CD4-positive, alpha-beta T cell (primary cell): ENCODE measurements around the gene SSTR5. TPM values are rescaled to one million over a fixed set of nuclear protein-coding genes. Genes with fewer than 3 reads are reported as not detected.

Experiments used
- ATAC-seq: fragments of 200-7000 bp; cut with Tn5 transposase; one replicate; pipeline ENCODE4 v1.10.0; 2022; ENCODE audit warnings: mild to moderate bottlenecking; ENCODE audit not compliant: poor library complexity
- CTCF ChIA-PET: fragments of 350-600 bp; sonication (Branson Sonifier 250); formaldehyde crosslinking; loops from one replicate; lab custom pipeline; 2021; ENCODE audit warnings: antibody characterized with exemption, inconsistent platforms; lab: Charles Lee
- POLR2A ChIA-PET: fragments of 350-600 bp; sonication (Branson Sonifier 250); formaldehyde crosslinking; loops from one replicate; lab custom pipeline; 2021; ENCODE audit warnings: antibody characterized with exemption, inconsistent platforms; lab: Charles Lee
- DNase-seq, 14 experiments: peaks; one replicate each; pipeline ENCODE4 v3.0.0-alpha.2; 2013 to 2020; ENCODE audit warnings: mixed read lengths in 2 of 14
- H3K27ac ChIP-seq, 2 donors: one replicate each; pipeline versions ENCODE4 v1.5.1 to v1.7.0; 2013; ENCODE audit warnings: low read length in 2 of 2, low read depth in 1 of 2, mild to moderate bottlenecking in 1 of 2
- H3K27me3 ChIP-seq, 2 experiments: 1 replicate in 1 of 2; 2 replicates in 1 of 2; pipeline versions ENCODE4 v1.6.1 to v1.7.0; 2013; ENCODE audit warnings: low read length in 2 of 2, control low read depth in 1 of 2, mild to moderate bottlenecking in 1 of 2, moderate library complexity in 1 of 2; ENCODE audit not compliant: insufficient read depth in 2 of 2, control insufficient read depth in 1 of 2
- H3K36me3 ChIP-seq: one replicate; pipeline ENCODE4 v1.6.1; 2013; ENCODE audit warnings: low read length, control low read depth; ENCODE audit not compliant: insufficient read depth
- H3K4me1 ChIP-seq: one replicate; pipeline ENCODE4 v1.6.1; 2013; ENCODE audit warnings: low read length, control low read depth; ENCODE audit not compliant: insufficient read depth
- H3K4me3 ChIP-seq: one replicate; pipeline ENCODE4 v1.5.1; 2013; ENCODE audit warnings: mild to moderate bottlenecking, low read length, moderate library complexity
- H3K9me3 ChIP-seq, 2 experiments: 1 replicate in 1 of 2; 2 replicates in 1 of 2; pipeline versions ENCODE4 v1.6.1 to v1.7.0; 2013; ENCODE audit warnings: low read length in 2 of 2, mild to moderate bottlenecking in 2 of 2, control low read depth in 1 of 2, moderate library complexity in 1 of 2; ENCODE audit not compliant: control insufficient read depth in 1 of 2, insufficient read depth in 1 of 2
- H3K27ac Mint-ChIP-seq: one replicate; pipeline ENCODE4 v1.8.0; 2020; ENCODE audit warnings: mixed read lengths
- H3K27me3 Mint-ChIP-seq: one replicate; pipeline ENCODE4 v1.8.0; 2021; ENCODE audit warnings: mixed read lengths
- H3K36me3 Mint-ChIP-seq: one replicate; pipeline ENCODE4 v1.8.0; 2021; ENCODE audit warnings: low read depth, mixed read lengths
- H3K4me1 Mint-ChIP-seq: one replicate; pipeline ENCODE4 v1.8.0; 2021; ENCODE audit warnings: low read depth, mixed read lengths
- H3K4me3 Mint-ChIP-seq: one replicate; pipeline ENCODE4 v1.8.0; 2020; ENCODE audit warnings: mild to moderate bottlenecking, mixed read lengths
- H3K9me3 Mint-ChIP-seq: one replicate; pipeline ENCODE4 v1.8.0; 2020; ENCODE audit warnings: mixed read lengths
- intact Hi-C, 2 experiments: fragments of 100-400 bp; cut with DNase I in 1 of 2; cut with micrococcal nuclease in 1 of 2; formaldehyde crosslinking; loops; one replicate each; pipeline versions ENCODE4 v1.15.1 to v1.9.0; 2023 to 2025; cut with DNase I, micrococcal nuclease
- total RNA-seq, 174 experiments: library from RNA in 2 of 174; stranded (reverse) in 2 of 174; gene quantifications; one replicate each; pipeline ENCODE4 v1.2.3 and lab custom pipeline; 2021 to 2026
- TF ChIP-seq, protein P1 (sequence below): fragments of 200-600 bp; IDR thresholded peaks from one replicate; pipeline ENCODE4 v1.8.0; 2022; ENCODE audit warnings: antibody characterized with exemption, mild to moderate bottlenecking

Gene SSTR5
- total RNA-seq, 2 experiments from 2014 or later: not detected

DNA sequence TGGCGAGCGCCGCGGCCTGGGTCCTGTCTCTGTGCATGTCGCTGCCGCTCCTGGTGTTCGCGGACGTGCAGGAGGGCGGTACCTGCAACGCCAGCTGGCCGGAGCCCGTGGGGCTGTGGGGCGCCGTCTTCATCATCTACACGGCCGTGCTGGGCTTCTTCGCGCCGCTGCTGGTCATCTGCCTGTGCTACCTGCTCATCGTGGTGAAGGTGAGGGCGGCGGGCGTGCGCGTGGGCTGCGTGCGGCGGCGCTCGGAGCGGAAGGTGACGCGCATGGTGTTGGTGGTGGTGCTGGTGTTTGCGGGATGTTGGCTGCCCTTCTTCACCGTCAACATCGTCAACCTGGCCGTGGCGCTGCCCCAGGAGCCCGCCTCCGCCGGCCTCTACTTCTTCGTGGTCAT lies 6.8 kb downstream of the SSTR5 start:
- H3K27ac ChIP-seq: no peak overlapping the region
- intact Hi-C loops: no loop called here
- Mint-ChIP-seq H3K4me1 (no peaks in the 10 kb centered on the region), H3K4me3 (no peak overlapping the region), H3K27me3 (peaks cover 17% of the 10 kb centered on the region), H3K36me3 (no peaks in the 10 kb centered on the region), H3K27ac (no peak overlapping the region), H3K9me3 (no peaks in the 10 kb centered on the region)
- peaks cover 26 to 36% of the 10 kb centered on the region in 2 experiments for H3K27me3 ChIP-seq
- TF ChIP-seq, protein P1, sequence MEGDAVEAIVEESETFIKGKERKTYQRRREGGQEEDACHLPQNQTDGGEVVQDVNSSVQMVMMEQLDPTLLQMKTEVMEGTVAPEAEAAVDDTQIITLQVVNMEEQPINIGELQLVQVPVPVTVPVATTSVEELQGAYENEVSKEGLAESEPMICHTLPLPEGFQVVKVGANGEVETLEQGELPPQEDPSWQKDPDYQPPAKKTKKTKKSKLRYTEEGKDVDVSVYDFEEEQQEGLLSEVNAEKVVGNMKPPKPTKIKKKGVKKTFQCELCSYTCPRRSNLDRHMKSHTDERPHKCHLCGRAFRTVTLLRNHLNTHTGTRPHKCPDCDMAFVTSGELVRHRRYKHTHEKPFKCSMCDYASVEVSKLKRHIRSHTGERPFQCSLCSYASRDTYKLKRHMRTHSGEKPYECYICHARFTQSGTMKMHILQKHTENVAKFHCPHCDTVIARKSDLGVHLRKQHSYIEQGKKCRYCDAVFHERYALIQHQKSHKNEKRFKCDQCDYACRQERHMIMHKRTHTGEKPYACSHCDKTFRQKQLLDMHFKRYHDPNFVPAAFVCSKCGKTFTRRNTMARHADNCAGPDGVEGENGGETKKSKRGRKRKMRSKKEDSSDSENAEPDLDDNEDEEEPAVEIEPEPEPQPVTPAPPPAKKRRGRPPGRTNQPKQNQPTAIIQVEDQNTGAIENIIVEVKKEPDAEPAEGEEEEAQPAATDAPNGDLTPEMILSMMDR: no peak
- peaks cover 9 to 49% of the 10 kb centered on the region in 2 experiments for H3K9me3 ChIP-seq
- ChIA-PET POLR2A (no interaction called here), CTCF (no interaction called here)
- DNase-seq: no peak
- H3K36me3 ChIP-seq: no peaks in the 10 kb centered on the region
- H3K4me1 ChIP-seq: no peaks in the 10 kb centered on the region
- no peak overlapping the region for H3K4me3 ChIP-seq
- ATAC-seq: no peak

DNA sequence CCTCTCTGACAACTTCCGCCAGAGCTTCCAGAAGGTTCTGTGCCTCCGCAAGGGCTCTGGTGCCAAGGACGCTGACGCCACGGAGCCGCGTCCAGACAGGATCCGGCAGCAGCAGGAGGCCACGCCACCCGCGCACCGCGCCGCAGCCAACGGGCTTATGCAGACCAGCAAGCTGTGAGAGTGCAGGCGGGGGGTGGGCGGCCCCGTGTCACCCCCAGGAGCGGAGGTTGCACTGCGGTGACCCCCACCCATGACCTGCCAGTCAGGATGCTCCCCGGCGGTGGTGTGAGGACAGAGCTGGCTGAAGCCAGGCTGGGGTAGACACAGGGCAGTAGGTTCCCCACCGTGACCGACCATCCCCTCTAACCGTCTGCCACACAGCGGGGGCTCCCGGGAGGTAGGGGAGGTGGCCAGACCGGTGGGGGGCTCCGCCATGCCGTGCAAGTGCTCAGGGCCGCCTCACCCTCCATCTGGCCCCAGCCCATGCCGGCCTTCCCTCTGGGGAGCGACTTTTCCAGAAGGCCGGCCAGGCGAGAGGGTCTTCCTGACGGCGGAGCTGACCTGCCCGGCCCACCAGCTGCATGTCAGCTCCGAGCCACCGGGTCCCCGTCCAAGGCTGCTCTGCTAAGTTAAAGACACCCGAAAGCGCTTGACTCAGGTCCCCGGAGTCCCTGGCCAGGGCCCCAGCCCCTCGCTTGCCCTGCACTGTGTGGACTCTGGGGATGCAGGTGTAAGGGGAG lies 7.4 kb downstream of the SSTR5 start:
- TF ChIP-seq, protein P1: no peak
- H3K9me3 ChIP-seq: peaks cover 15 to 54% of the 10 kb centered on the region in 2 experiments
- Mint-ChIP-seq H3K36me3 (no peaks in the 10 kb centered on the region), H3K9me3 (peaks cover under 1% of the 10 kb centered on the region), H3K27ac (no peak overlapping the region), H3K4me1 (no peaks in the 10 kb centered on the region), H3K27me3 (peaks cover 17% of the 10 kb centered on the region), H3K4me3 (no peak overlapping the region)
- ATAC-seq (no peak), DNase-seq (no peak)
- no peaks in the 10 kb centered on the region for H3K36me3 ChIP-seq
- no peaks in the 10 kb centered on the region for H3K4me1 ChIP-seq
- ChIA-PET CTCF (no interaction called here), POLR2A (no interaction called here)
- intact Hi-C loops: no loop called here
- H3K27ac ChIP-seq: no peak overlapping the region
- H3K27me3 ChIP-seq: peaks cover 29 to 39% of the 10 kb centered on the region in 2 experiments
- H3K4me3 ChIP-seq: no peak overlapping the region

GRCh38 chr16:1080801-1081733 lies 8.5 kb downstream of the SSTR5 start:
- TF ChIP-seq, protein P1: no peak
- Histone ChIP-seq H3K4me3 (no peak overlapping the region), H3K27me3 (peaks cover 29 to 39% of the 10 kb centered on the region in 2 experiments), H3K4me1 (no peaks in the 10 kb centered on the region), H3K27ac (no peak overlapping the region), H3K36me3 (no peaks in the 10 kb centered on the region), H3K9me3 (peaks cover 24 to 60% of the 10 kb centered on the region in 2 experiments)
- ChIA-PET CTCF (no interaction called here), POLR2A (no interaction called here)
- Mint-ChIP-seq H3K4me1 (no peaks in the 10 kb centered on the region), H3K27ac (no peak overlapping the region), H3K27me3 (peaks cover 27% of the 10 kb centered on the region), H3K4me3 (no peak overlapping the region), H3K9me3 (peaks cover 9% of the 10 kb centered on the region), H3K36me3 (no peaks in the 10 kb centered on the region)
- DNase-seq (no peak), ATAC-seq (no peak)
- intact Hi-C loops: no loop called here
